ENCODE results near the gene GRHL3.
A peak's percentile ranks its signal among the peaks of the same experiment; 100 is the strongest.

Gene GRHL3

GRCh38 chr1:24319962-24320361, 805 bp downstream of the GRHL3 start:
- H3K27me3 Mint-ChIP-seq: peaks cover 40% of the 10 kb centered on the region
- H3K4me3 Mint-ChIP-seq: peak overlapping the region; percentile 70
- H3K4me1 Mint-ChIP-seq (ENCODE audit: low read depth): peaks cover 43% of the 10 kb centered on the region
- H3K27ac Mint-ChIP-seq: no peak overlapping the region
- H3K36me3 Mint-ChIP-seq: no peaks in the 10 kb centered on the region
- no peaks in the 10 kb centered on the region for H3K9me3 Mint-ChIP-seq (ENCODE audit: low read depth)

GRCh38 chr1:24321126-24321525, 2.0 kb downstream of the GRHL3 start:
- Mint-ChIP-seq H3K36me3 (no peaks in the 10 kb centered on the region), H3K27ac (no peak overlapping the region), H3K4me3 (peak overlapping the region; percentile 52), H3K4me1 (ENCODE audit: low read depth) (peaks cover 43% of the 10 kb centered on the region), H3K9me3 (ENCODE audit: low read depth) (no peaks in the 10 kb centered on the region), H3K27me3 (peaks cover 39% of the 10 kb centered on the region)

GRCh38 chr1:24321697-24322469, 2.7 kb downstream of the GRHL3 start:
- H3K27ac Mint-ChIP-seq: no peak overlapping the region
- no peaks in the 10 kb centered on the region for H3K9me3 Mint-ChIP-seq (ENCODE audit: low read depth)
- no peaks in the 10 kb centered on the region for H3K36me3 Mint-ChIP-seq
- H3K4me3 Mint-ChIP-seq: peak overlapping the region; percentile 80
- peaks cover 43% of the 10 kb centered on the region for H3K4me1 Mint-ChIP-seq (ENCODE audit: low read depth)
- H3K27me3 Mint-ChIP-seq: peaks cover 40% of the 10 kb centered on the region

GRCh38 chr1:24322470-24323177, 3.5 kb downstream of the GRHL3 start:
- no peaks in the 10 kb centered on the region for H3K9me3 Mint-ChIP-seq (ENCODE audit: low read depth)
- H3K36me3 Mint-ChIP-seq: no peaks in the 10 kb centered on the region
- peaks cover 43% of the 10 kb centered on the region for H3K27me3 Mint-ChIP-seq
- H3K4me1 Mint-ChIP-seq (ENCODE audit: low read depth): peaks cover 43% of the 10 kb centered on the region
- no peak overlapping the region for H3K27ac Mint-ChIP-seq
- peak overlapping the region; percentile 80 for H3K4me3 Mint-ChIP-seq

- H3K4me3 Mint-ChIP-seq: no peak overlapping the region
- H3K36me3 Mint-ChIP-seq: no peaks in the 10 kb centered on the region
- no peak overlapping the region for H3K27ac Mint-ChIP-seq
- no peaks in the 10 kb centered on the region for H3K9me3 Mint-ChIP-seq (ENCODE audit: low read depth)
- H3K4me1 Mint-ChIP-seq (ENCODE audit: low read depth): peaks cover 43% of the 10 kb centered on the region
- H3K27me3 Mint-ChIP-seq: peaks cover 40% of the 10 kb centered on the region
These were observed 4.1 kb downstream of the GRHL3 start for GRCh38 chr1:24323281-24323680.

- H3K36me3 Mint-ChIP-seq: no peaks in the 10 kb centered on the region
- no peak overlapping the region for H3K4me3 Mint-ChIP-seq
- H3K4me1 Mint-ChIP-seq (ENCODE audit: low read depth): peaks cover 27% of the 10 kb centered on the region
- peaks cover 25% of the 10 kb centered on the region for H3K27me3 Mint-ChIP-seq
- no peak overlapping the region for H3K27ac Mint-ChIP-seq
- H3K9me3 Mint-ChIP-seq (ENCODE audit: low read depth): no peaks in the 10 kb centered on the region
These were observed 5.7 kb downstream of the GRHL3 start for GRCh38 chr1:24324903-24325302.

- Mint-ChIP-seq H3K4me3 (no peak overlapping the region), H3K4me1 (ENCODE audit: low read depth) (peaks cover 18% of the 10 kb centered on the region), H3K9me3 (ENCODE audit: low read depth) (no peaks in the 10 kb centered on the region), H3K27me3 (peaks cover 16% of the 10 kb centered on the region), H3K36me3 (no peaks in the 10 kb centered on the region), H3K27ac (no peak overlapping the region)
These were observed 6.7 kb downstream of the GRHL3 start for GRCh38 chr1:24325587-24326449.

GRCh38 chr1:24327486-24327885, 8.3 kb downstream of the GRHL3 start:
- Mint-ChIP-seq H3K4me1 (ENCODE audit: low read depth) (peaks cover 7% of the 10 kb centered on the region), H3K9me3 (ENCODE audit: low read depth) (no peaks in the 10 kb centered on the region), H3K27me3 (peaks cover 17% of the 10 kb centered on the region), H3K36me3 (no peaks in the 10 kb centered on the region), H3K4me3 (no peak overlapping the region), H3K27ac (no peak overlapping the region)

- Mint-ChIP-seq H3K9me3 (ENCODE audit: low read depth) (no peaks in the 10 kb centered on the region), H3K4me3 (no peak overlapping the region), H3K27me3 (peaks cover 16% of the 10 kb centered on the region), H3K27ac (no peak overlapping the region), H3K4me1 (ENCODE audit: low read depth) (peaks cover 3% of the 10 kb centered on the region), H3K36me3 (no peaks in the 10 kb centered on the region)
These were observed 8.7 kb downstream of the GRHL3 start for GRCh38 chr1:24327891-24328290.

- Mint-ChIP-seq H3K4me1 (ENCODE audit: low read depth) (no peaks in the 10 kb centered on the region), H3K4me3 (no peak overlapping the region), H3K36me3 (no peaks in the 10 kb centered on the region), H3K27ac (no peak overlapping the region), H3K27me3 (peaks cover 11% of the 10 kb centered on the region), H3K9me3 (ENCODE audit: low read depth) (no peaks in the 10 kb centered on the region)
These were observed 10.2 kb downstream of the GRHL3 start for GRCh38 chr1:24329331-24329730.

GRCh38 chr1:24329797-24330543, 10.8 kb downstream of the GRHL3 start:
- peaks cover 11% of the 10 kb centered on the region for H3K27me3 Mint-ChIP-seq
- H3K4me1 Mint-ChIP-seq (ENCODE audit: low read depth): no peaks in the 10 kb centered on the region
- H3K36me3 Mint-ChIP-seq: no peaks in the 10 kb centered on the region

GRCh38 chr1:24331961-24332673, 13.0 kb downstream of the GRHL3 start:
- Mint-ChIP-seq H3K4me3 (no peak overlapping the region), H3K36me3 (no peaks in the 10 kb centered on the region), H3K9me3 (ENCODE audit: low read depth) (no peaks in the 10 kb centered on the region), H3K4me1 (ENCODE audit: low read depth) (no peaks in the 10 kb centered on the region), H3K27ac (no peak overlapping the region), H3K27me3 (peaks cover 8% of the 10 kb centered on the region)

More at GRCh38 chr1:24329797-24330543, 10.8 kb downstream of the GRHL3 start:
- Mint-ChIP-seq H3K4me3 (no peak overlapping the region), H3K27ac (no peak overlapping the region), H3K9me3 (ENCODE audit: low read depth) (no peaks in the 10 kb centered on the region)

GRCh38 chr1:24336075-24336474, 16.9 kb downstream of the GRHL3 start:
- Mint-ChIP-seq H3K27me3 (peaks cover 4% of the 10 kb centered on the region), H3K9me3 (ENCODE audit: low read depth) (no peaks in the 10 kb centered on the region), H3K36me3 (no peaks in the 10 kb centered on the region), H3K4me3 (no peak overlapping the region), H3K4me1 (ENCODE audit: low read depth) (peaks cover 2% of the 10 kb centered on the region), H3K27ac (no peak overlapping the region)

GRCh38 chr1:24337455-24337854, 18.3 kb downstream of the GRHL3 start:
- Mint-ChIP-seq H3K9me3 (ENCODE audit: low read depth) (no peaks in the 10 kb centered on the region), H3K27ac (no peak overlapping the region), H3K4me3 (no peak overlapping the region), H3K4me1 (ENCODE audit: low read depth) (peaks cover 2% of the 10 kb centered on the region), H3K36me3 (no peaks in the 10 kb centered on the region), H3K27me3 (no peaks in the 10 kb centered on the region)

Measured in activated naive CD8-positive, alpha-beta T cell (primary cell).